ENCODE measurements around the gene ZNF800.

The ZNF800 gene

GRCh38 chr7:127346575-127347256 is 45.8 kb downstream of the ZNF800 start:
- DNase-seq: no peak

GRCh38 chr7:127342596-127342995 is 49.9 kb downstream of the ZNF800 start:
- DNase-seq: no peak

DNA sequence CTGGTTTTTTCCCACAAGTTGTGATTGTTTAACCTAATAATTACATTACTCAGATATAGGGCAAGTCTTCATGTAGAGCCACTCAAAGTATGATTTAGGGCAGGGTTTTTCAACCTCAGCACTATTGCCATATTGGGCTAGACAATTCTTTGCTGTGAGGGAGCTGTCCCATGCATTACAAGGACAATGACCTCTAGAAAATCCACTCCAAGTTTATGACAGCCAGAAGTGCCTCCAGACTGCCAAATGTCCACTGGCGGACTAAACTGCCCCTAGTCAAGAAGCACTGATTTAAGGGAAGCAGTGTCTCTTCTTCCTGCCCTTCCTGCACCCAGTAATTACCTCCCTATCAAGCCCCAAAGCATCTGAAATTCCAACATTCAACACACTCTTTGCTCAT is 54.4 kb downstream of the ZNF800 start:
- no peak for DNase-seq

- no peak for DNase-seq
Observed at GRCh38 chr7:127337581-127337980, 54.9 kb downstream of the ZNF800 start.

GRCh38 chr7:127336458-127336857 is 56.0 kb downstream of the ZNF800 start:
- no peak for DNase-seq

DNA sequence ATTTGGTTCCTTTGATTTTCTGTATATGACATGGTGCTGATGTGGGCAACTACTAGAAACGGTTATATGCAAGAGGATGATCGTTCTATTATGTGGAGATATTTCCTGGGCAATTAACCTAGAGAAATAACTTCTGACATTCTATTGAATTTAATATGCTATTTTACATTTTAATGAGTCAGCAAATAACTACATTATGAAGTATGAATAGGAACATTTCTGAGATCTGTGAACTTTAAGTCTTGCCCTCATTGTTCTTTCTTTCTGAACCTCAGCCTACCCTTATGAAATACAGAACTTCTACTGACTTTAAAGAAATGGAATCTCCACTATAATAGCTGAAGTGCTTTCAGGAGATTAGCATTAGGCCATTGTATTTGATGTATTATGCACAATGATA is 59.6 kb downstream of the ZNF800 start:
- no peak for DNase-seq

DNA sequence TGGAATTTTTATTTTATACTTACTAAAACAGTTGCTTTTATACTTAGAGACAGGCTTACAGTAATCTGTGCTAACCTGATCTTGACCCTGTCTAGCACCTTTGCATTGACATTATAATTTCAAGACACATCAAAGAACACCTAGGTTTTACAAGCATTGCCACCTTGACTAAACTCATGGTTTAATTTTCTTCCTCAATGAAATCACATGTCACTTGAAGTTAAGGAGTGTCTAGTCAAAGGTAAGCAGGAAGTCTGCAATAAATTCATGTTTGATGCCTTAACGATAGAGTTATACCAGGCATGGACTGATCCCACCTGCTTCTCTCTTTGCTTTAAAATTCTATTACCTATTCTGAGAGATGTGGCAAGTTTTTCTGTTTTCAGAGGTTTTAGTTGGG is 62.4 kb downstream of the ZNF800 start:
- DNase-seq: no peak

- DNase-seq: no peak
Observed at GRCh38 chr7:127322832-127323493, 69.5 kb downstream of the ZNF800 start.

- peak; percentile 56 for DNase-seq
Observed at GRCh38 chr7:127322351-127322750, 70.2 kb downstream of the ZNF800 start.

- DNase-seq: no peak
Observed at GRCh38 chr7:127320974-127321373, 71.5 kb downstream of the ZNF800 start.
